GM21360 (cell line): Measurements from ENCODE around the gene TPO.
"Not testable (repeated sequence)": the region's sequence is repeated elsewhere in the genome, so short reads cannot be mapped to it uniquely, and the experiment has no call there.

Experiments
- ATAC-seq: cut with Tn5 transposase; IDR thresholded peaks from one replicate; pipeline ENCODE4 v1.9.1; 2021; ENCODE audit warnings: mild to moderate bottlenecking, moderate library complexity; ENCODE audit not compliant: unreplicated experiment

The TPO gene

DNA sequence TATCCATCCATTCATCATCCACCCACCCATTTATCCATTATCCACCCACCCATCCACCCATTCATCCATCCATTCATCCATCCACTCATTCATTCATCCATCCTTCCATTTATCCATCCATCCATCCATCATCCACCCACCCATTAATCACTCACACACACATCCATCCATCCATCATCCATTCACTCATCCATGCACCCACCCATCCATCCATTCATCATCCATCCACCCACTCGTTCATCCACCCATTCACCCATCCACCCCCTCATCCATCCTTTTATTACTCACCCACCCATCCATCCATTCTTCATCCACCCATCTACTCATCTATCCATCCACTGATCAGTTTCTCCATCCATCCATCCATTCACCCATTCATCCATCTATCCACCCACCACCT lies 8.1 kb upstream of the TPO start:
- ATAC-seq = no peak

- ATAC-seq = no peak
These were observed 7.3 kb upstream of the TPO start for GRCh38 chr2:1405967-1406366.

DNA sequence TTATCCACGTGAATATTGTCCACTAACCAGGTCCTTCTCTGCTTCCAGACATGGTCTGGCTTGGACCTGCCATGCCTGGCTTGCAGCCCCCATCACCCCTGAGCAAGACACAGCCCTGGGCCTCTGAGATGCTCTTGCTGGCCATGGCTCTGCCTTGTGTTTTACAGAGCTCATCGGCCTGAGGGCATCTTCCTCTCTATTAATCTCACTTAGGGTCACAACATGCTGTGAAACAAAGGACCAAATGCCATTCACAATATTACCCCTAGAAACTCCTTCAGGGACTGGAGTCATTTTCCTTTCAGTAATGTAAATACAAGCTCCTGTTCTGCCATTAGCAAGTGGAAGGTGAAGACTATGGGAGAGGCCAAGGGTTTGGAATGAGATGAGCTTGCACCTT lies 6.8 kb upstream of the TPO start:
- ATAC-seq = no peak

DNA sequence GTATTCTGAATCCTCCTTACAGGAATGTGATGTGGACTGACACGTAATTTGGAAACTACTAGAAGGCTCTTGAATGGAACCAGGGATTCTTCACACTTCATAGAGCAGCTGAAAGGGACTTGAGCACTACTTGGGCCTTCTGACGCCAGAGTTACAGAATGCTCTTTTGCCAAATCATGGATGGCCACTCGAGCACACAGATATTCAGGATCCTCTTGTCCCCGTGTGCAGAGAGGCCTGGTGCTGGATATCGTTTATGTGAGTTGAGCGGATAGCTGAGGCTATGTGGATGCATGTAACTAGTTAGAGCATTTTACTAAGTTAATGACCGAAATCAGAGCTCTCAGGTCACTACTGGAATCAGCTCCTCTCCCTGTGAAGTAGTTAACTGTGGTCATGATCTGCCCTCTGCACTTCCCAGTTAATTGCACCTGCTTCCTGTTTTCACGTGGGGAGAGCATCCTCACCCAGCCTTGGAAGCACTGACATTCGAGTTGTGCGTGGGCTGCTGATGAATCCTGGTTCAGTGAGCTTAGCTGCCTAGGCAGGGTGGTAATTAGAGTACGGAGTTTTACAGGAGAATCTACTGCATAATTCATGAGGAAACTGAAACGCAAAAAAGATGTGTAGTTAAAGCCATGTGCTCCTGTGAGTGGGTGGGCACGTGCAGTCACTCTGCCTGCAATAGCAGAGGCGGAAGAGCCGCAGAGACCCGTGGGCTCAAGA lies 5.2 kb upstream of the TPO start:
- no peak for ATAC-seq

DNA sequence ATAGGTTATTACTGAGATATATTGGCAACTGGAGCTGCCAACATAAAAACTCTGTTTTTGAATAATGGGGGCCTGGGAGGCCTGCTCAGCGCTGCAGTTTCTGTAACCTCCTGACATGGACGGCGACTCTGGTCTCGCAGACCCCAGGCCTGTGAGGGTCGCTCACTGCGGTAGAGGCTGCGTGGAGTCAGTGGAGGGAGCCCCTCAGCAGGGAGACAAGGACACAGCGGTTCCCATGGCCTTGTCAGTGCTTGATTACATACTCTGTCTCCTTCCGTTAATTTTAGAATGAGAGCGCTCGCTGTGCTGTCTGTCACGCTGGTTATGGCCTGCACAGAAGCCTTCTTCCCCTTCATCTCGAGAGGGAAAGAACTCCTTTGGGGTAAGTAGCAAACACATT lies 858 bp downstream of the TPO start:
- no peak for ATAC-seq

GRCh38 chr2:1414901-1415300 lies 1.6 kb downstream of the TPO start:
- not testable (repeated sequence) for ATAC-seq

GRCh38 chr2:1415501-1415900 lies 2.2 kb downstream of the TPO start:
- no peak for ATAC-seq

GRCh38 chr2:1418566-1418965 lies 5.3 kb downstream of the TPO start:
- no peak for ATAC-seq

GRCh38 chr2:1420746-1421480 lies 7.7 kb downstream of the TPO start:
- ATAC-seq = no peak

GRCh38 chr2:1421731-1422130 lies 8.5 kb downstream of the TPO start:
- ATAC-seq = no peak

DNA sequence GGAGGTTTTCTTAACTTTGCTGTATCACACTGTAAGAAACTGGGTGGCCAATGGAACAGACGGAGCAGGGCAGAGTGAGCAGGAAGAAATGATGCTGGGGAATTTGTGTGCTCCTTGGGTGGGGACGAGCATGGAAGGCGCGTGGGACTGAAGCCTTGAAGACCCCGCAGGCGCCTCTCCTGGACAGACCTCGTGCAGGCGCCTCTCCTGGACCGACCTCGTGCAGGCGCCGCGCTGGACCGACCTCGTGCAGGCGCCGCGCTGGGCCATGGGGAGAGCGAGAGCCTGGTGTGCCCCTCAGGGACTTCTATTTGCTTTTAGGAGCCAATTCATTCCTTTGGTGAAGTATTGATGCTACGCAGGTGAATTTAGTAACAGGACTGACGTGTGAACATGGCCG lies 8.9 kb downstream of the TPO start:
- ATAC-seq = no peak

- ATAC-seq = no peak
These were observed 9.5 kb downstream of the TPO start for GRCh38 chr2:1422716-1423285.

DNA sequence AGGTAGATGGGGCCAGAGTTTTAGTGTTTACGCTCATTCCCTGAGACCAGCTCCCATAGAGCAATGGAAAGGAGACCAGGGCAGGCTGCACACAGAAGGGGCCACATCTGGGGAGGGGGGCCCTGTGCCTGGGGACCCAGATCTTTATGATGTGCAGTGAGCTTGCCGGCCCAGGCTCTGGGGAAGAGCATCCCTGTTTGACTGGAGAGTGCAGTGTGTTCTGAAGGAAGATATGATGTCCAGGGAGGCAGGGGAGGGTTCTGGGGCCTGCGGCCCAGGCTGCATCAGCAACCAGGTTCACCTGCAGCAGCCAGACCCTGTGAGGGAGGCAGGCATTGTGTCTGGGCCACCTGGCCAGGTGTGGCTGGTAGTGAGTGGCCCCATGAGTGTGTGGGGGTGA lies 13.8 kb downstream of the TPO start:
- no peak for ATAC-seq

DNA sequence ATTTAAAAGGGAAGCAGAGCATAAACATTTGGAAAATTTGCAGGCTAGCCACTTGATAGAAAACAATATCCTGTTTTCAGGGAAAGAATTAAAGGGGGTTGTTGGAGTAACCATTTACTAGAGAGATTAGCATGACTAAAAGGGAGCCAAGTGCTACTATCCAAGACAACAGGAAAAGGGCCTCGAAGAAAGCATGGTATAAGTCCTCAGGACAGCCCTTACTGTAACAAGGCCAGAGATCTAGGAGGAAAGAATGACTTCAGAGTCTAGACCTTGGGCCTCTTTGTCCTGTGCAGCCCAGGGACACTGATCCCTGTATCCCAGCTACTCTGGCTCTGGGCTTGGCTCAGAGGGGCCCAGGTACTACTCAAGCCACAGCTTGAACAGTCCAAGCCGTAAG lies 16.6 kb downstream of the TPO start:
- ATAC-seq = no peak

DNA sequence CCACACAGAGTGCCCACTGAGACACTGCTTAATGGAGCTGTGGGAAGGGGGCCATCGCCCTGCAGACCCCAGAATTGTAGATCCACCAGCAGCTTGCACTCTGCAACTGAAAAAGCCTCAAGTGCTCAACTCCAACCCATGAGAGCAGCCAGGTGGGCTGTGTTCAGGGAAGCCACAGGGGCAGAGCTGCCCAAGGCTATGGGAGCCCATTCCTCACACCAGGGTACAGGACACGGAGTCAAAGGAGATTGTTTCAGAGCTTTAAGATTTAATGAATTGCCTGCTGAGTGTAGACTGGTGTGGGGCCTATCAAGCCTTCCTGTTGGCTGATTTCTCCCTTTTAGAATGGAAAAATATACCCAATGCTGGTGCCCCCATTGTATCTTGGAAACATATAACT lies 17.2 kb downstream of the TPO start:
- no peak for ATAC-seq

DNA sequence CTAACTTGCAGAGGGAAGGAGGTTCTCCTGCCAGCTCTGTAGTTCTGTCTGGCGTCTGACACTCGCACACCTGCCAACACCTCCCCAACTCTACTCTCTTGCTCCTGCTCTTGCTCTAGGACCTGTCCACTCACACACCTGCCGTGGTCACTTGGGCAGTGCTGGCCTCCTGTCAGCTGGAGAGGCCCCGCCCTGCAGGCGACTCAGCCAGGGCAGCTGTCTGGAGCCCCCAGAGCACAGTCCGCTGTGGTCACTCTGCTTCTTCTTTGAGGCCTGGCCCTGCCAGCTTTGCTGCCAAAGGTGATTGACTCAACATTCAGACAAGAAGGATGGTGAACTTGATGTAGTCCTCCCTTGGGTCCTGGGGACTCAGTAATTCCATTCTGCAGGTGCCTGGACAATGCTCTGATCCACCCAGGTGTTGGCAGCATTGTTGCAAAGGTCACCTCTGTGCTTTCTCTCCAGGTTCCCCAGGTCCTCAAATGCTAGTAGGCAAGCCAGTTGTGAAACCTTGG lies 18.7 kb downstream of the TPO start:
- ATAC-seq = no peak

GRCh38 chr2:1432726-1433125 lies 19.5 kb downstream of the TPO start:
- ATAC-seq = no peak

DNA sequence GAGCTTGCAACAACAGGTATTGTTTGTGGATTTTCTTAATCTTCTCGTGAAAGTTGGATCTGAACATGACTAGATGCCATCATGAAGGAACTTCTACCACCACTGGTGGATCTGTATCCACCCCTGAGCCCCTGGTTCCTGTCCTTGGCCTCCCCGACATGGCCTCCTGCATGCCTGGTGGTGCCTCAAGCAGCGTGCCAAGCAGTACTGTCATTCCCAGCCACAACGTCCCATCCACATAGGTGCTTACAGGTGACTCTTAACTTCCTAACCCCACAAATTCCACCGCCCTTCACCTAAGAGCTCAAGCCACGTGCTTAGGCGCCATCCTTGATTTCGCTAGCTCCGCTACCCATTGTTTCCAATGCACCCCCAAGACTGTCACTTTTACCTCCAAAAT lies 23.1 kb downstream of the TPO start:
- ATAC-seq = no peak

DNA sequence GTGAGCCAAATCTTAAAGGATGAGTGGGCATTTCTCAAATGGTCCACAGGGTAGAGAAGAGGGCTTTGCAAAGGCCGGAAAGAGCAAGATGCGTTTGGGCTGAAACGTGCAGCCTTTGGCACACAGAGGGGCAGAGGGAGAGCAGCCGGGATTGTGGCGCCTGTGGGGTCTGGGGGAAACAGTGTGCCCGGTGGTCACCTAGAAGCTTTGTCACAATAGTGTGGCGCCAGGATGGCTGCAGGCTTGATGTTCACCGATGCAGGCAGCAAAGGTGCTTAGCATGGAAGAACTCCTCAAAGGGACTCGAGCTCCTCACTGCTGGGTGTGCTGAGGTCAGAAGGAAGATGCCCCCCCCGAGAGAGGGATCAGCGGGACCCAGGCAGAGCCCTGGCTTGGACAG lies 23.8 kb downstream of the TPO start:
- ATAC-seq = no peak

- ATAC-seq = no peak
These were observed 24.3 kb downstream of the TPO start for GRCh38 chr2:1437537-1437936.

GRCh38 chr2:1438972-1439371 lies 25.7 kb downstream of the TPO start:
- no peak for ATAC-seq

DNA sequence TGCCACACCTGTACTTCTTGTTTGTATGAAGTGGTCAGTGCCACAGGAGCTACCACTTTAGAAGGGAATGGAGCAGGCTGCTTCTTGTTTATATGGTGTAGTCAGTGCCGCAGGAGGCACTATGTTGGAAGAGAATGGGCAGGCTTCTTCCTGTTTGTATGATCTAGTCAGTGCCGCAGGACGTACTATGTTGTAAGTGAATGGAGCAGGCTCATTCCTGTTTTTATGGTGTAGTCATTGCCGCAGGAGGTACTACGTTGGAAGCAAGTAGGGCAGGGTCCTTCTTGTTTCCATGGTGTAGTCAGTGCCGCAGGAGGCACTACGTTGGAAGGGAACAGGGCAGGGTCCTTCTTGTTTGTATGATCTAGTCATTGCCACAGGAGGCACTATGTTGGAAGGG lies 27.3 kb downstream of the TPO start:
- ATAC-seq = no peak
